ENCODE measurements around the gene TBC1D2. TPM values are rescaled to one million over a fixed set of nuclear protein-coding genes. Genes with fewer than 3 reads are reported as not detected.

TBC1D2 gene
- total RNA-seq, 1 experiment from 2014 or later = 58.4 TPM

- ChIA-PET POLR2A (no interaction called here), CTCF (interaction anchor here (0.6 to 0.9 kb wide), 2 partner anchors 64 to 108 kb away, joined by 3 read pairs; partner anchors contain the start of gene TRIM14)
- intact Hi-C loops (cut with micrococcal nuclease) = no loop called here
- peaks cover 11% of the 10 kb centered on the region for H3K4me1 Mint-ChIP-seq (ENCODE audit: insufficient read depth, unreplicated experiment)
- no peak overlapping the region for H3K4me3 Mint-ChIP-seq (ENCODE audit: unreplicated experiment)
- BruUV-seq (replicated peaks) = no TSS peak
- H3K36me3 Mint-ChIP-seq (ENCODE audit: insufficient read depth, unreplicated experiment) = no peaks in the 10 kb centered on the region
- TF ChIP-seq CTCF (IDR thresholded peaks at IDR 0.05; ENCODE audit: unreplicated experiment) = no peak
- H3K9me3 Mint-ChIP-seq (ENCODE audit: unreplicated experiment) = no peaks in the 10 kb centered on the region
- no peak overlapping the region for H3K27ac Mint-ChIP-seq (ENCODE audit: low read depth, unreplicated experiment)
- H3K27me3 Mint-ChIP-seq (ENCODE audit: insufficient read depth, unreplicated experiment) = no peaks in the 10 kb centered on the region
- no peak for DNase-seq (ENCODE audit: unreplicated experiment)
These were observed 72.4 kb downstream of the TBC1D2 start for GRCh38 chr9:98182889-98183599.

- Mint-ChIP-seq H3K4me1 (ENCODE audit: insufficient read depth, unreplicated experiment) (peaks cover 8% of the 10 kb centered on the region), H3K9me3 (ENCODE audit: unreplicated experiment) (no peaks in the 10 kb centered on the region), H3K27me3 (ENCODE audit: insufficient read depth, unreplicated experiment) (no peaks in the 10 kb centered on the region), H3K36me3 (ENCODE audit: insufficient read depth, unreplicated experiment) (no peaks in the 10 kb centered on the region), H3K4me3 (ENCODE audit: unreplicated experiment) (no peak overlapping the region), H3K27ac (ENCODE audit: low read depth, unreplicated experiment) (no peak overlapping the region)
- BruUV-seq (replicated peaks) = no TSS peak
- no peak for TF ChIP-seq CTCF (IDR thresholded peaks at IDR 0.05; ENCODE audit: unreplicated experiment)
- intact Hi-C loops (cut with micrococcal nuclease) = no loop called here
- DNase-seq (ENCODE audit: unreplicated experiment) = no peak
- POLR2A ChIA-PET = no interaction called here
- CTCF ChIA-PET = interaction anchor here (0.6 to 0.9 kb wide), 2 partner anchors 63 to 108 kb away, joined by 3 read pairs; partner anchors contain the start of gene TRIM14
These were observed 73.2 kb downstream of the TBC1D2 start for GRCh38 chr9:98182069-98182820.

GRCh38 chr9:98181746-98182068 lies 73.7 kb downstream of the TBC1D2 start:
- H3K4me1 Mint-ChIP-seq (ENCODE audit: insufficient read depth, unreplicated experiment) = peaks cover 8% of the 10 kb centered on the region
- no TSS peak for BruUV-seq (replicated peaks)
- TF ChIP-seq CTCF (IDR thresholded peaks at IDR 0.05; ENCODE audit: unreplicated experiment) = no peak
- no peaks in the 10 kb centered on the region for H3K27me3 Mint-ChIP-seq (ENCODE audit: insufficient read depth, unreplicated experiment)
- H3K27ac Mint-ChIP-seq (ENCODE audit: low read depth, unreplicated experiment) = no peak overlapping the region
- ChIA-PET CTCF (no interaction called here), POLR2A (no interaction called here)
- no peaks in the 10 kb centered on the region for H3K36me3 Mint-ChIP-seq (ENCODE audit: insufficient read depth, unreplicated experiment)
- intact Hi-C loops (cut with micrococcal nuclease) = no loop called here
- H3K9me3 Mint-ChIP-seq (ENCODE audit: unreplicated experiment) = no peaks in the 10 kb centered on the region
- no peak overlapping the region for H3K4me3 Mint-ChIP-seq (ENCODE audit: unreplicated experiment)
- DNase-seq (ENCODE audit: unreplicated experiment) = no peak

GRCh38 chr9:98180996-98181395 lies 74.5 kb downstream of the TBC1D2 start:
- BruUV-seq (replicated peaks) = no TSS peak
- Mint-ChIP-seq H3K9me3 (ENCODE audit: unreplicated experiment) (no peaks in the 10 kb centered on the region), H3K27me3 (ENCODE audit: insufficient read depth, unreplicated experiment) (no peaks in the 10 kb centered on the region), H3K4me3 (ENCODE audit: unreplicated experiment) (no peak overlapping the region), H3K36me3 (ENCODE audit: insufficient read depth, unreplicated experiment) (no peaks in the 10 kb centered on the region), H3K27ac (ENCODE audit: low read depth, unreplicated experiment) (no peak overlapping the region), H3K4me1 (ENCODE audit: insufficient read depth, unreplicated experiment) (peaks cover 8% of the 10 kb centered on the region)
- POLR2A ChIA-PET = no interaction called here
- CTCF ChIA-PET = no interaction called here
- intact Hi-C loops (cut with micrococcal nuclease) = no loop called here
- DNase-seq (ENCODE audit: unreplicated experiment) = no peak
- TF ChIP-seq CTCF (IDR thresholded peaks at IDR 0.05; ENCODE audit: unreplicated experiment) = no peak
